Activated CD4-positive, alpha-beta T cell treated with anti-CD3 and anti-CD28 coated beads, Interleukin-2, amount 10 ng/mL, durations not matched to agents 7 days and 5 days (primary cell): ENCODE data around the gene SUZ12. TPM values are rescaled to one million over a fixed set of nuclear protein-coding genes. Genes with fewer than 3 reads are reported as not detected.
"Not testable (repeated sequence)": the region's sequence is repeated elsewhere in the genome, so short reads cannot be mapped to it uniquely, and the experiment has no call there.

ENCODE experiments used
- CTCF ChIA-PET: fragments of 350-600 bp; sonication (Branson Sonifier 250); formaldehyde crosslinking; loops from one replicate; lab custom pipeline; 2021; ENCODE audit warnings: antibody characterized with exemption; lab: Charles Lee
- POLR2A ChIA-PET: fragments of 350-600 bp; sonication (Branson Sonifier 250); formaldehyde crosslinking; loops from one replicate; lab custom pipeline; 2021; ENCODE audit warnings: antibody characterized with exemption; lab: Charles Lee
- DNase-seq: peaks from one replicate; pipeline ENCODE4 v3.0.0-alpha.2; 2020
- H3K27ac Mint-ChIP-seq: one replicate; pipeline ENCODE4 v1.8.0; 2021; ENCODE audit warnings: mild to moderate bottlenecking, moderate library complexity, mixed read lengths
- H3K27me3 Mint-ChIP-seq: one replicate; pipeline ENCODE4 v1.8.0; 2021; ENCODE audit warnings: mixed read lengths
- H3K36me3 Mint-ChIP-seq: one replicate; pipeline ENCODE4 v1.8.0; 2021; ENCODE audit warnings: low read depth, mixed read lengths
- H3K4me1 Mint-ChIP-seq: one replicate; pipeline ENCODE4 v1.8.0; 2021; ENCODE audit warnings: mixed read lengths
- H3K4me3 Mint-ChIP-seq: one replicate; pipeline ENCODE4 v1.8.0; 2021; ENCODE audit warnings: mild to moderate bottlenecking, moderate library complexity, mixed read lengths
- H3K9me3 Mint-ChIP-seq: one replicate; pipeline ENCODE4 v1.8.0; 2021; ENCODE audit warnings: mixed read lengths
- total RNA-seq, 2 experiments: library from RNA; stranded (reverse); gene quantifications; one replicate each; pipeline ENCODE4 v1.2.3, GENCODE V29; 2021

The SUZ12 gene
- total RNA-seq, 2 experiments from 2014 or later, result 58.2 to 69.5 TPM

DNA sequence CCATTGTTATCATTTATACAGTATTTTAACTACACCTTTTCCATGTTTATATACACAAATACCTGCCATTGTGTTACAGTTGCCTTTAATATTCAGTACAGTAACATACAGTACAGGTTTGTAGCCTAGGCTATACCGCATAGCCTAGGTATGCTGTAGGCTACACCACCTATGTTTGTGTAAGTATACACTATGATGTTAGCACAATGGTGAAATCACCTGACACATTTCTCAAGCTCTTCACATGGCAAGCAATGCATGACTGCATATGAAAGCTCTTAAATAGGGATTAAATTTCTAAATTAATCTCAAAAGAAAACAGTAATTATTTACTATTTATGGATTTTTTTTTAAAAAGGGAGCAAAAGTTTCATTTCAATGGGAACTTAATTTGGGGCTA is 82.4 kb downstream of the SUZ12 start:
- Mint-ChIP-seq H3K27ac (no peak overlapping the region), H3K27me3 (no peaks in the 10 kb centered on the region), H3K36me3 (peaks cover 26% of the 10 kb centered on the region), H3K4me1 (peaks cover 28% of the 10 kb centered on the region), H3K4me3 (no peak overlapping the region), H3K9me3 (no peaks in the 10 kb centered on the region)
- POLR2A ChIA-PET, result no interaction called here
- CTCF ChIA-PET, result interaction anchor here (4.3 kb wide), 1 partner anchor 12 kb away, joined by 24 read pairs; the partner anchor contains the start of gene LRRC37B
- no peak for DNase-seq

DNA sequence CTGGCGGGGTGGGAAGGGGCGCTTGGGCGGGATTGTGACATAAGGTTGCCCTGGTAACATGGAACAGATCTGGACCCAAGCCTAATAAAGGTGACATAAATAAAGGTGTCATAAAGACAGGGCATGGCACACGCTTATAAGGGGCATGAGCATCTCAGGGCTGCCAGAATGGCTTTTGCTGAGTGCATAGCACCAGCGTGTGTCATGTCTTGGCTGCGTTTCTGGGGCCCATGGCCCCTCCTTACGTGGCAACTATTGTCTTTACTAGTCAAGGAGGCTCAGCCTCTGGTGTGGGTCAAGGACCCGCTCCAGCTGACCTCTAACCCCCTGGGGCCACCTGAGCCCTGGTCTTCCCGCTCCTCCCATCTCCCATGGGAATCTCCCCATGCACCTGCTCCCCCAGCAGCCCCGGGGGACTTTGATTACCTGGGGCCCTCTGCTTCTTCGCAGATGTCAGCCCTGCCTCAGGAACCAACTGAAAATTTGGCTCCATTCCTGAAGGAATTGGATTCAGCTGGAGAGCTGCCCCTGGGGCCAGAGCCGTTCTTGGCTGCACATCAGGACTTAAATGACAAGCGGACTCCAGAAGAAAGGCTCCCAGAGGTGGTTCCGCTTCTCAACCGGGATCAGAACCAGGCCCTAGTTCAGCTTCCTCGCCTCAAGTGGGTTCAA is 84.3 kb downstream of the SUZ12 start:
- H3K36me3 Mint-ChIP-seq, result peaks cover 26% of the 10 kb centered on the region
- no peaks in the 10 kb centered on the region for H3K9me3 Mint-ChIP-seq
- H3K27me3 Mint-ChIP-seq, result no peaks in the 10 kb centered on the region
- ChIA-PET POLR2A (no interaction called here), CTCF (interaction anchor here (1.3 kb wide), 1 partner anchor 14 kb away, joined by 4 read pairs; the partner anchor contains the start of gene LRRC37B)
- no peak overlapping the region for H3K4me3 Mint-ChIP-seq
- DNase-seq, result no peak
- no peak overlapping the region for H3K27ac Mint-ChIP-seq
- H3K4me1 Mint-ChIP-seq, result peaks cover 20% of the 10 kb centered on the region

DNA sequence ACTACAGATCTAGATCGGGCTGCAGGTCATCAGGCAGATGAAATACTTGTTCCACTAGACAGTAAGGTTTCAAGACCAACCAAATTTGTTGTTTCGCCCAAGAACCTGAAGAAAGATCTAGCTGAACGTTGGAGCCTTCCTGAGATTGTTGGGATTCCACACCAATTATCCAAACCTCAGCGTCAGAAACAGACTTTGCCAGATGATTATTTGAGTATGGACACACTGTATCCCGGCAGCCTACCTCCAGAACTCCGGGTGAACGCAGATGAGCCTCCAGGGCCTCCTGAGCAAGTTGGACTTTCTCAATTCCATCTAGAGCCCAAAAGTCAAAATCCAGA is 84.8 kb downstream of the SUZ12 start:
- Mint-ChIP-seq H3K36me3 (peaks cover 28% of the 10 kb centered on the region), H3K4me3 (no peak overlapping the region), H3K27ac (no peak overlapping the region), H3K4me1 (peaks cover 15% of the 10 kb centered on the region), H3K27me3 (no peaks in the 10 kb centered on the region), H3K9me3 (no peaks in the 10 kb centered on the region)
- ChIA-PET CTCF (interaction anchor here (1.3 kb wide), 1 partner anchor 15 kb away, joined by 4 read pairs; the partner anchor contains the start of gene LRRC37B), POLR2A (no interaction called here)
- DNase-seq, result no peak

DNA sequence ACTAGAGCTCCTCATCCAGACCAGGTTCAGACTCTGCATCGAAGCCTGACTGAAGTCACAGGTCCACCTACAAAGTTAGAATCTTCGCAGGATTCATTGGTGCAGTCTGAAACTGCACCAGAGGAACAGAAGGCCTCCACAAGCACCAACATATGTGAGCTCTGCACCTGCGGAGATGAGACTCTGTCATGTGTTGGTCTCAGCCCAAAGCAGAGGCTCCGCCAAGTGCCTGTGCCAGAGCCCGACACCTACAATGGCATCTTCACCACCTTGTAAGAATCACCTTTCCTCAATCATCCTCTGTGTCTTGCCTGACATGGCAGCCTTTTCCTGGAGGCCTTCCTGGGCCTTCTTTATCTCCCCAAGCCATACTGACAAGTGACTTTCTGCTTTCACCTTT is 85.7 kb downstream of the SUZ12 start:
- H3K4me1 Mint-ChIP-seq, H3K27ac Mint-ChIP-seq, POLR2A ChIA-PET, H3K4me3 Mint-ChIP-seq, DNase-seq, H3K27me3 Mint-ChIP-seq, H3K9me3 Mint-ChIP-seq: not testable (repeated sequence)
- CTCF ChIA-PET, result interaction anchor here (0.6 to 1.3 kb wide), 2 partner anchors 16 to 368 kb away, joined by 3 to 4 read pairs; partner anchors contain the start of gene LRRC37B
- peaks cover 24% of the 10 kb centered on the region for H3K36me3 Mint-ChIP-seq

GRCh38 chr17:32027271-32027670 is 90.5 kb downstream of the SUZ12 start:
- H3K36me3 Mint-ChIP-seq, H3K27me3 Mint-ChIP-seq, POLR2A ChIA-PET, H3K4me1 Mint-ChIP-seq, CTCF ChIA-PET, H3K9me3 Mint-ChIP-seq, DNase-seq, H3K27ac Mint-ChIP-seq, H3K4me3 Mint-ChIP-seq: not testable (repeated sequence)

DNA sequence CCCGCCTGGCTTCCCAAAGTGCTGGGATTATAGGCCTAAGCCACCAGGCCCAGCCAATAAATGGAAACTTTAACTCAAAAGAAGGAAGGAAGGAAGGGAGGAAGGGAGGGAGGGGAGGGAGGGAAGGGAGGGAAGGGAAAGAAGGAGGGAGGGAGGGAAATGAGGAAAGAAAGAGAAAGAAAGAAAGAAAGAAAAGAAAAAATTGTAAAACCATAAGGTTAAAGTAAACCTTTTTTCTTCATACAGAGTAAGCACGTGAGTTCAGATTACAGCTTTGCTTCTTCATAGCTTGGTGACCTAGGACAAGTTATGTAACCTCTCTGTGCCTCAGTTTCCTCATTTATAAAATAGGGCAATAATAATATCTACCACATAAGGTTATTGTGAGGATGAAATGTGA is 96.4 kb downstream of the SUZ12 start:
- no peak overlapping the region for H3K4me3 Mint-ChIP-seq
- H3K4me1 Mint-ChIP-seq, result peaks cover 4% of the 10 kb centered on the region

DNA sequence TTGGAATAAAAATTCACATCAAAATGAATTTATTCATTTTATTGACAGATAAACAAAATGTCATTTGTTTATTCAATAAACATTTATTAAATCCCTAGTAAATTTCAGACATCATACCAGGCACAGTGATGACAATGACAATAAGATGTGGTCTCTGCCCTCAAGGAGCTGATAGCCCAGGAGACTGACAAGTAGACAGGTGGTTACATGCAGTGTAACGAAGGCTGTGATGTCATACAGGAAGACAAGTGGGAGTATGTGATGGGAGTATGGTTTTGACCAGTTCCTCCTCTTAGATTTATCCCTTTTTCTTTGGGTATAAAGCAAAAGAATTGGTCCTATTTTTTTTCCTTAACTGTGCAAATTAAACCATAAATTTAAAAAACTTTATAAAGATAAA is 97.0 kb downstream of the SUZ12 start:
- POLR2A ChIA-PET, H3K9me3 Mint-ChIP-seq, H3K27me3 Mint-ChIP-seq, CTCF ChIA-PET, H3K4me3 Mint-ChIP-seq, DNase-seq, H3K4me1 Mint-ChIP-seq, H3K27ac Mint-ChIP-seq: not testable (repeated sequence)
- H3K36me3 Mint-ChIP-seq, result peaks cover 24% of the 10 kb centered on the region

More for the DNA sequence above, 96.4 kb downstream of the SUZ12 start:
- ChIA-PET CTCF (no interaction called here), POLR2A (no interaction called here)
- Mint-ChIP-seq H3K36me3 (peaks cover 24% of the 10 kb centered on the region), H3K9me3 (no peaks in the 10 kb centered on the region), H3K27me3 (no peaks in the 10 kb centered on the region), H3K27ac (no peak overlapping the region)
- DNase-seq, result no peak

GRCh38 chr17:32040246-32040645 is 103.4 kb downstream of the SUZ12 start:
- H3K27me3 Mint-ChIP-seq, H3K4me1 Mint-ChIP-seq, CTCF ChIA-PET, POLR2A ChIA-PET, H3K4me3 Mint-ChIP-seq, DNase-seq, H3K9me3 Mint-ChIP-seq, H3K27ac Mint-ChIP-seq: not testable (repeated sequence)
- peaks cover 19% of the 10 kb centered on the region for H3K36me3 Mint-ChIP-seq

DNA sequence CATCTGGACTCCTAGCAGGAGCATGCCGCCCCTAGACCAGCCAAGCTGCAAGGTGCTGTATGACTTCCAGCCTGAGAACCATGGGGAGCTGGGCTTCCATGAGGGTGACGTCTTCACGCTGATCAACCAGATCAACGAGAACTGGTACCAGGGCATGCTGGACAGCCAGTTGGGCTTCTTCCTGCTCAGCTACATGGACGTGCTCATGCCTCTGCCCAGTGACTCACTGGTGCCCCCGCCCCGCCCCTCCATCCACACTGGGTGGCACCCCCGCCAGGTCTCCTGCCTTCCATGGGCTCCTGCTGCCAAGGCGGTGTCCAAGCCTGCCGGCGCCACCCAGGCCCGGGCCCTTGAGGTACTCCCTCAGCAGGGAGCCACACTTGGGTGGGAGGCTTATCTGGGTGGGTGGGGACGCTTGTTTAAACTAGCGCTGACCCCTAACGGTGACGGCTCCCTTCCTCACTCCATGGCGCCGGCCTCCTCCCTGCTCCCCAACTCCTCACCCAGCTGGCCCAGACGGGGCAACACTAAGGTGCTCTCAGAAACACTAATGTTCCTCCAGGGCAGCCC is 104.6 kb downstream of the SUZ12 start:
- H3K36me3 Mint-ChIP-seq, result peaks cover 11% of the 10 kb centered on the region
- POLR2A ChIA-PET, DNase-seq, H3K9me3 Mint-ChIP-seq, H3K27me3 Mint-ChIP-seq, H3K27ac Mint-ChIP-seq, H3K4me1 Mint-ChIP-seq, CTCF ChIA-PET, H3K4me3 Mint-ChIP-seq: not testable (repeated sequence)

- H3K9me3 Mint-ChIP-seq, H3K27ac Mint-ChIP-seq, H3K4me3 Mint-ChIP-seq, DNase-seq, POLR2A ChIA-PET, H3K27me3 Mint-ChIP-seq, H3K36me3 Mint-ChIP-seq, H3K4me1 Mint-ChIP-seq, CTCF ChIA-PET: not testable (repeated sequence)
Observed at GRCh38 chr17:32042266-32042665, 105.5 kb downstream of the SUZ12 start.

DNA sequence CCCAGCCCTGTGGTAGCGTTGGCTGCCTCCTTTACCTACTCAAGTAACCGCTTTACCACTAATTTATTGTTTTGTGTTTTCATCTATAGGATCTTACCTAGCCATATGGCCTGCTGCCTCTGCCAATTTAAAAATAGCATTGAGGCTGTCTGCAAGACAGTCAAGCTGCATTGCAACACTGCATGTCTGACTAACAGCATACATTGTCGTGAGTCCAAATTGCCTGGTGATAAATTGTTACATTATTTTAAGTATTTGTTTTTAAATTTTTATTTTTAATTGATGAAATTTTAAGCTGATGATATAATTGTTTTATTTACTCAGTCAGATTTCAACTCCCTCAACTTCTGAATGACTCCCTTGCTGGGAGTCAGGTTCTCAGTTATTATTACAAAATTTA is 108.8 kb downstream of the SUZ12 start:
- H3K9me3 Mint-ChIP-seq, CTCF ChIA-PET, H3K4me3 Mint-ChIP-seq, H3K4me1 Mint-ChIP-seq, POLR2A ChIA-PET, H3K27me3 Mint-ChIP-seq, H3K27ac Mint-ChIP-seq, H3K36me3 Mint-ChIP-seq, DNase-seq: not testable (repeated sequence)

GRCh38 chr17:32047663-32048062 is 110.9 kb downstream of the SUZ12 start:
- POLR2A ChIA-PET, H3K4me3 Mint-ChIP-seq, H3K4me1 Mint-ChIP-seq, CTCF ChIA-PET, H3K36me3 Mint-ChIP-seq, H3K27ac Mint-ChIP-seq, H3K9me3 Mint-ChIP-seq, H3K27me3 Mint-ChIP-seq, DNase-seq: not testable (repeated sequence)
